Epithelial cell of proximal tubule (primary cell): Measurements from ENCODE around the gene TTC28. TPM values are rescaled to one million over a fixed set of nuclear protein-coding genes. Genes with fewer than 3 reads are reported as not detected.

Experiments used
- DNase-seq: peaks from one replicate; pipeline ENCODE4 v3.0.0-alpha.2; 2011; ENCODE audit warnings: low read depth
- H3K4me3 ChIP-seq: 2 replicates; pipeline ENCODE4 v1.5.1; 2011; ENCODE audit warnings: low read depth, mild to moderate bottlenecking, low read length
- total RNA-seq: library from RNA; depleted of rRNA; stranded (reverse); fragments of >200 nt; gene quantifications from 2 replicates; pipeline ENCODE4 v1.2.3, GENCODE V29; 2015
- TF ChIP-seq, protein P1 (sequence below): conservative IDR thresholded peaks from 2 replicates; pipeline ENCODE4 v1.5.1; 2012; ENCODE audit warnings: low read depth, mild to moderate bottlenecking, low read length

Gene TTC28
- total RNA-seq, 1 donor from 2014 or later, result 3.7 TPM

DNA sequence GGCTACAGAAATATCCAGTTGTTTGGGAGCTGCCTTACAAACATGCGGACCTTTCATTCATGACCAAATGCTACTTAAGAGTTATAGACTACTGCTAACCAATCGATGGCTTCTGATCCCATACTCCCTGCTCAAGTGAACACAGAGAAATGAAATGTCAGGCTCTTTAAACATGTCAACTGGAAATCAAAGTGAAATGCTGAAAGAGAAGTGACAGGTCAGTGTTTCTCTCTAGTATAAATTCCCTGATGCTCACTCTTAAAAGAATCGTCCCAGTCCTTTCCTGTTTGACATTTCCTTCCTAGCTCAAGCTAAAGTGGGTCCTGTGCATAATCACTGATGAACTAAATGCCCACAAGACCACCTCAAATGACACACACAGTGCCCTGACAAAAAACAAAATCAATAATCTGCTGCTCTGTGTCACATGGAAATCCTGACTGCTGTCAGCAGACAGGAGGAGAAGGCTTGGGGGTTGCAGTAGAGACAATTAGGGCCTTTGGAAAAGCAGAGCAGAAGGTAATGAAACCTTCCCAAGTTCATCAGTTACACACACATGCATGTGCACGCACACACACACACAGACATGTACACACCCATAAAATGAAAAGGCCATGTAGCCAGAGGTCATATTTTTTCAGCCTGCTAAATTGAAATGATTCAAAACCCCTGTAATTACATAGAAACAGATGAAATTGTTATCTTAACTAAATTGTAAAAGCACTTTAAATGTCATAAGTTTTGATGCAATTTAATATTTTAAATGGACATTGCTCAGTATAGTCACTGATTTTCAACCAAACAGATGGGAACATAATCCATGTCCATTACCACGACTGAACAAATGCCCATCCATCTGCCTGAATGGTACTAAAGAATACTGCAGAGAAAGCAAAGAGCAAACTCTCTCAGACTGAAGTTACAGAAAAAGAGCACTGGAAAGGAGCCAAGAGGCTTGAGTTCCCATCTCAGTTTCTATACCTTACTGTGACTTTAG is 330.7 kb downstream of the TTC28 start:
- no peak for DNase-seq
- TF ChIP-seq, protein P1, sequence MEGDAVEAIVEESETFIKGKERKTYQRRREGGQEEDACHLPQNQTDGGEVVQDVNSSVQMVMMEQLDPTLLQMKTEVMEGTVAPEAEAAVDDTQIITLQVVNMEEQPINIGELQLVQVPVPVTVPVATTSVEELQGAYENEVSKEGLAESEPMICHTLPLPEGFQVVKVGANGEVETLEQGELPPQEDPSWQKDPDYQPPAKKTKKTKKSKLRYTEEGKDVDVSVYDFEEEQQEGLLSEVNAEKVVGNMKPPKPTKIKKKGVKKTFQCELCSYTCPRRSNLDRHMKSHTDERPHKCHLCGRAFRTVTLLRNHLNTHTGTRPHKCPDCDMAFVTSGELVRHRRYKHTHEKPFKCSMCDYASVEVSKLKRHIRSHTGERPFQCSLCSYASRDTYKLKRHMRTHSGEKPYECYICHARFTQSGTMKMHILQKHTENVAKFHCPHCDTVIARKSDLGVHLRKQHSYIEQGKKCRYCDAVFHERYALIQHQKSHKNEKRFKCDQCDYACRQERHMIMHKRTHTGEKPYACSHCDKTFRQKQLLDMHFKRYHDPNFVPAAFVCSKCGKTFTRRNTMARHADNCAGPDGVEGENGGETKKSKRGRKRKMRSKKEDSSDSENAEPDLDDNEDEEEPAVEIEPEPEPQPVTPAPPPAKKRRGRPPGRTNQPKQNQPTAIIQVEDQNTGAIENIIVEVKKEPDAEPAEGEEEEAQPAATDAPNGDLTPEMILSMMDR, result no peak
- no peak overlapping the region for H3K4me3 ChIP-seq

GRCh38 chr22:28346308-28346707 is 333.3 kb downstream of the TTC28 start:
- H3K4me3 ChIP-seq, result no peak overlapping the region
- TF ChIP-seq, protein P1, result no peak
- no peak for DNase-seq

DNA sequence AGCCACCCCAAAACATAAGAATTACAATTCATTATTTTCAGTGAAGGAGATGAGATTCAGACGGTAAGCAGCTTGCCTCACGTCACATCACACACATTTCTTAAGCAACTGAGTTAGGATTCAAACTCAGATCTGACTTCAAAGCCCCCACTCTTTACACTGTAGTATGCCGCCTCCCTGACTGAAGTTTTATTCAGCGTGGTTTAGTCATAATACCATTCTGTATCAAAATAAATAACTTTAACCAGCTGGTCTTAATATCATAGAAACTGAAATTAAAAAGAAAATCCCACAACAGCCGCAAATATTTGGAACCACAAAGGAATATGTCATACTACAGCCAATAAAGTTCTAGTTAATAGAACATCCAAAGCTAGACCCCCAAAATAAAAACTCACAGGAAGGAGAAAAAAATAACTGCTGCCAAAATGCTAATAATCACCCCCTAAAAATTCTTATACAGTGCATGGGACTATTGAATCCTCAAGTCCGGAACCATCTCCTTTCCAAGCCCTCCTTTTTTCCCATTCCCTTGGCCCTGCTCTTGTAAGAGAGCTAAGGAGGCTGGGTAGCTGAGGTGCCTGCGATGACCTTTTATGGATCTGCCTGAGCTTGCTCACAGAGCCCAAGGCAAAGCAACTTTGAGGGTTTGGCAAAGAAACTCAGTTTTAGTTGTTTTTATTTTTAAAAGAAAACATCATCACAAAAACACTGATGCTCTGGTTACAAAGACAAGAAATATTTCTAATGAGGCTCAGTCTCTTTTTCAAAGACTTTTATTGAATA is 334.5 kb downstream of the TTC28 start:
- no peak overlapping the region for H3K4me3 ChIP-seq
- DNase-seq, result no peak
- TF ChIP-seq, protein P1, result no peak

GRCh38 chr22:28341001-28341400 is 338.6 kb downstream of the TTC28 start:
- TF ChIP-seq, protein P1, result no peak
- H3K4me3 ChIP-seq, result no peak overlapping the region
- DNase-seq, result no peak

- DNase-seq, result no peak
- H3K4me3 ChIP-seq, result no peak overlapping the region
- TF ChIP-seq, protein P1, result no peak
These were observed 346.6 kb downstream of the TTC28 start for GRCh38 chr22:28333088-28333487.

- no peak overlapping the region for H3K4me3 ChIP-seq
- no peak for DNase-seq
- TF ChIP-seq, protein P1, result no peak
These were observed 347.2 kb downstream of the TTC28 start for GRCh38 chr22:28332410-28332809.
